ENCODE data around the gene ANKRD33B. TPM values are rescaled to one million over a fixed set of nuclear protein-coding genes. Genes with fewer than 3 reads are reported as not detected.

The ANKRD33B gene
- total RNA-seq, 1 experiment from 2014 or later, result 6.9 TPM

DNA sequence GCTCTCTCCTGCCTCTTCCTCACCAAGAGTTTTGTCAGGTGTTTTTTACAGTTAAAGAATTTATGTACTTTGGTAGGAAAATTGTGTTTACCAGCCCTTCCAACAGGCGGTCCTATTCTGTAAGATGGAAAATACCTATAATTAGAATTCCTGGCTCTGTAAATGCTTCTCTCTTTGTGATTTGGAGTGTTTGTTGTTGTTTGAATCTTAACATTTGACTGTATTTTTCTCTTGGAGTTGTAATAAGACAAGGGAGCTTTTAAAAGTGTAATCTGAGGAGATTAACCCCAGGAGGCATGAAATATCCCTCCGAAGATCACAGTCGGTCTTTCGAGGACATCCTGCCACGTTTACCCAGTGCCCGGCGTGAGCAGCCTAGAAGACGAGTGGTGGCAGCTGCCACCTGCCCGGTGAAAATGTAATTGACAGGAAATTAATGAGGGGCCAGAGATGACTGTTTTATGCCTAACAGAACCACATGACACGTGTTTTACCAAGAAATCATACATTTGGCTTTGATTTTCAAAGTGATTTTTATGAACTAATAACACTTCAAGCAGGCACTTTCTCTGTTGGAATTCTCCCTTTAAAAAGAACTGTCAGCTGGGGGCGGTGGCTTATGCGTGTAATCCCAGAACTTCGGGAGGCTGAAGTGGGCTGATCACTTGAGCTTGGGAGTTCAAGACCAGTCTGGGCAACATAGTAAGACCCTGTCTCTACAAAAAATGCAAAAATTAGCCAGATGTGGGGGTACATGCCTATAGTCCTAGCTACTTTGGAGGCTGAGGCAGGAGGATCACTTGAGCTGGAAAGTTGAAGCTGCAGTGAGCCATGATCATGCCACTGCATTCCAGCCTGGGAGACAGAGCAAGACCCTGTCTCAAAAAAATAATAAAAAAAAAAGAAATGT, 20.0 kb downstream of the ANKRD33B start:
- no peak overlapping the region for H2BK12ac ChIP-seq (ENCODE audit: insufficient read length, low read depth, low read length)
- no peak overlapping the region for H2BK120ac ChIP-seq (ENCODE audit: low read depth, low read length, poor library complexity, severe bottlenecking)
- no peaks in the 10 kb centered on the region for H4K20me1 ChIP-seq (ENCODE audit: control insufficient read depth, insufficient read depth, insufficient read length)
- H3K18ac ChIP-seq (ENCODE audit: insufficient read length, low read depth, low read length), result no peak overlapping the region
- H3K14ac ChIP-seq (ENCODE audit: insufficient read depth, low read length), result no peak overlapping the region
- no peak overlapping the region for H3T11ph ChIP-seq (ENCODE audit: low read length)
- H3K23me2 ChIP-seq (ENCODE audit: insufficient read length, low read depth, low read length, poor library complexity, severe bottlenecking), result no peaks in the 10 kb centered on the region
- Mint-ChIP-seq H3K9me3 (no peaks in the 10 kb centered on the region; a peak in 1 of 5 replicates), H3K27ac (no peak overlapping the region), H3K27me3 (ENCODE audit: low read depth) (peaks cover 13% of the 10 kb centered on the region), H3K4me3 (no peak overlapping the region), H3K36me3 (ENCODE audit: insufficient read depth in 1 of 3, low read depth in 3 of 3) (no peaks in the 10 kb centered on the region), H3K4me1 (peaks cover 24% of the 10 kb centered on the region in 2 experiments)
- H2BK15ac ChIP-seq (ENCODE audit: low read depth, low read length), result no peak overlapping the region
- no peaks in the 10 kb centered on the region for H3K79me1 ChIP-seq (ENCODE audit: insufficient read depth, low read depth, low read length, poor library complexity, severe bottlenecking)
- WGBS (ENCODE audit: extremely low coverage, insufficient read length, low lambda C conversion rate), result no CpG with 5 or more reads among the region's 13 CpGs
- no peak overlapping the region for H4K5ac ChIP-seq (ENCODE audit: insufficient read length, low read depth, low read length)
- no peak overlapping the region for H3K4ac ChIP-seq (ENCODE audit: low read depth, low read length)
- H2AFZ ChIP-seq (ENCODE audit: low read length), result no peak overlapping the region
- TF ChIP-seq, protein P1, sequence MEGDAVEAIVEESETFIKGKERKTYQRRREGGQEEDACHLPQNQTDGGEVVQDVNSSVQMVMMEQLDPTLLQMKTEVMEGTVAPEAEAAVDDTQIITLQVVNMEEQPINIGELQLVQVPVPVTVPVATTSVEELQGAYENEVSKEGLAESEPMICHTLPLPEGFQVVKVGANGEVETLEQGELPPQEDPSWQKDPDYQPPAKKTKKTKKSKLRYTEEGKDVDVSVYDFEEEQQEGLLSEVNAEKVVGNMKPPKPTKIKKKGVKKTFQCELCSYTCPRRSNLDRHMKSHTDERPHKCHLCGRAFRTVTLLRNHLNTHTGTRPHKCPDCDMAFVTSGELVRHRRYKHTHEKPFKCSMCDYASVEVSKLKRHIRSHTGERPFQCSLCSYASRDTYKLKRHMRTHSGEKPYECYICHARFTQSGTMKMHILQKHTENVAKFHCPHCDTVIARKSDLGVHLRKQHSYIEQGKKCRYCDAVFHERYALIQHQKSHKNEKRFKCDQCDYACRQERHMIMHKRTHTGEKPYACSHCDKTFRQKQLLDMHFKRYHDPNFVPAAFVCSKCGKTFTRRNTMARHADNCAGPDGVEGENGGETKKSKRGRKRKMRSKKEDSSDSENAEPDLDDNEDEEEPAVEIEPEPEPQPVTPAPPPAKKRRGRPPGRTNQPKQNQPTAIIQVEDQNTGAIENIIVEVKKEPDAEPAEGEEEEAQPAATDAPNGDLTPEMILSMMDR (conservative IDR thresholded peaks at IDR 0.05), result no peak
- no peak overlapping the region for H2BK5ac ChIP-seq (ENCODE audit: insufficient read length, low read length)
- H3K23ac ChIP-seq (ENCODE audit: insufficient read length, low read depth, low read length), result no peak overlapping the region
- no peak overlapping the region for H2BK20ac ChIP-seq (ENCODE audit: low read depth, low read length, poor library complexity, severe bottlenecking)
- no peak overlapping the region for H3K4me2 ChIP-seq (ENCODE audit: insufficient read depth, insufficient read length, low read length)
- no peak overlapping the region for H3K56ac ChIP-seq (ENCODE audit: insufficient read length, low read depth, low read length)
- H4K8ac ChIP-seq (replicated peaks; ENCODE audit: insufficient read length, low read depth, low read length), result no peak overlapping the region
- H3K9ac ChIP-seq (ENCODE audit: extremely low read depth, insufficient read length, low read length), result no peak overlapping the region
- no peak overlapping the region for H3K27ac ChIP-seq (ENCODE audit: insufficient read length, low read depth, low read length)
- no peak overlapping the region for H2AK5ac ChIP-seq (ENCODE audit: insufficient read length, low read length)
- H4K91ac ChIP-seq (ENCODE audit: insufficient read length, low read depth, low read length), result no peak overlapping the region
- H3K9me3 ChIP-seq (ENCODE audit: control insufficient read depth, low read depth, low read length), result no peaks in the 10 kb centered on the region
- H3K79me2 ChIP-seq (ENCODE audit: insufficient read depth, low read length), result no peaks in the 10 kb centered on the region; the same call in 1 of the 2 replicates
- no peaks in the 10 kb centered on the region for H3K27me3 ChIP-seq (ENCODE audit: insufficient read depth, low read length)
- H3K4me1 ChIP-seq (ENCODE audit: insufficient read depth, low read length), result peaks cover 3% of the 10 kb centered on the region; the same call in 1 of the 2 replicates
- no peak for DNase-seq
